Middle frontal gyrus (tissue), 1 donor: ENCODE data around the gene IFNGR1.
"Not testable (repeated sequence)": the region's sequence is repeated elsewhere in the genome, so short reads cannot be mapped to it uniquely, and the experiment has no call there.

ENCODE experiments used
- DNase-seq: peaks from one replicate; pipeline ENCODE4 v3.0.0-alpha.2; 2015; ENCODE audit warnings: low spot score; ENCODE audit errors: extremely low spot score

Gene IFNGR1

GRCh38 chr6:137218917-137219663, at the start of gene IFNGR1:
Gene IFNGR1, minus strand, starts transcription at chr6:137219385. Its CDS starts 58 bp downstream, at chr6:137219327.
- peak; percentile 89 for DNase-seq

DNA sequence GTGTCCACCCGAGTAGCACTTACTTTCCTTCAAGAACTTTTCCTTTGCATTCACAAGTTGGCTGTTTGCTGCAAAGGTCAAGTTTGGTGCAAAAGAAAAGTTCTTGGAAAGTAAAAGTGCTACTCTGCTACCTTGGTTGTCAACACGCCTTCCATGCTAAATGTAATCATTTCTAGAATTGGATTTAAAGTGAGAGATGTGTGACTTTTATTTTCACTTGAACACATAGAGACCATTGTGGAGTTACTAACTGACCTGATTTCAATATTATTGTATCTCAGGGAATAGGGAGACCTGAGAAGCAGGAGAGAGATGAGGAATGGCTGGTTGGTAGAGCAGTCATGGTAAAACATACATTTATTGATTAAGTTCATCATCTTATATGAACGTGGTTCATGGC, 49.7 kb upstream of the IFNGR1 start:
- no peak for DNase-seq

GRCh38 chr6:137266309-137266586, 47.1 kb upstream of the IFNGR1 start:
- no peak for DNase-seq

DNA sequence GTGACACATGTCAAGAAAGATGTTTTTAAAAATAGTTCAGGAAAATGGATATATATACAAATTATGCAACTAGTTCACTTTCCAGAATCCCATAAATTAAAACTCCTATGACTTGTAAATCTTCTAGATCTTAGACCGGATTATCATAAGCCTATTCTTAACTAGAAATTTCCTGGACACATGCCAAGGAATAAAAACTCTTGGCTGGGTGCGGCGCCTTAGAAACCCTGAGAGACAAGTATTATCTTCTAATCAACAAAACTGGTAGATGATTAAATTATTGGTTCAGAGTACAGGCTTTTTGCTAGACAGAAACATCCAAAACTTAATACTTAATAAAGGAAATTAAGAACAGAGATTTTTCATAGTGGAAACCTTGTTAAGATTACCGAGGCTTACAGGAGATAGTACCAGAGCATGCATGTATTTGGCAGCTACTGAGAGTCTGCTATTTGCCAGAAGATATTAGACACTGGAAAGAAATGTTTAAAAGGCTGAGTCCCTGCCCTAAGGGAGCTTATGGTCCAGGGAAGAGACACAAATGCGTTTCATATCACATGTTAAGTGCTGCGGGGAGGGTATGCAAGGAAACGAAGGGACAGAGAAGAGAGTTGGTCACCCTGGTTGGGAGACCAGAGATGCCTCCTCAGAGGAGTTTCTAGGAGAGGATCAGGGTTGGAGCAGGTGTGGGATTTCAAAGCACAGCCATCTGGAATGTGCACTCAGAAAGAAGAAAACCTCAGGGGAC, 46.5 kb upstream of the IFNGR1 start:
- no peak for DNase-seq

DNA sequence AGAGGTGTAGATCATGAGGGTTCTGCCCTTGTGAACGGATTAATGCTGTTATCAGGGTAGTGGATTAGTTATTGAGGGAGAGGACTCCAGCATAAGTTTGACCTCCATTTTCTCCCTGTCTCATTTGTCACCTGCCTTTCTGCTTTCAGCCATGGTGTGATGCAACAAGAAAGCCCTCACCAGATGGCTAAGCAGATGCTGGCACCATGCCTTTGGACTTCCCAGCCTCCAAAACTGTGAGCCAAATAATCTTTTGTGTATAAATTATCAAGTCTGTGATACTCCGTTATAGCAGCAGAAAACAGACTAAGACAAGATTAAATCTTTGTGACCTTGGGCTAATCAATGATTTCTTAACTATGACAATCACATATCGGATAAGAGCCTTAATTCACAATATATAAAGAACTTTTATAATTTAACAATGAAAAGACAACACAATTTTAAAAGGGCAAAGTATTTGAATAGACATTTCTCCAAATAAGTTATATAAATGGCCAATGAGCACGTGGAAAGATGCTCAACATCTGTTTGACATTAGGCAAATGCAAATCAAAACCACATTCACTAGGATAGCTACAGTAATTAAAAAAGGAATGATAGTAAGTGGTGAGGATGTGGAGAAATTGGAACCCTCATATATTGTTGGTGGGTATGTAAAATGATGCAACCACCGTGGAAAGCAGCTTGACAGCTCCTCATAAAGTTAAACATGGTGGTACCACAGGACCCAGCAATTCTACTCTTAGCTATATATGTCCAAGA, 45.3 kb upstream of the IFNGR1 start:
- no peak for DNase-seq

DNA sequence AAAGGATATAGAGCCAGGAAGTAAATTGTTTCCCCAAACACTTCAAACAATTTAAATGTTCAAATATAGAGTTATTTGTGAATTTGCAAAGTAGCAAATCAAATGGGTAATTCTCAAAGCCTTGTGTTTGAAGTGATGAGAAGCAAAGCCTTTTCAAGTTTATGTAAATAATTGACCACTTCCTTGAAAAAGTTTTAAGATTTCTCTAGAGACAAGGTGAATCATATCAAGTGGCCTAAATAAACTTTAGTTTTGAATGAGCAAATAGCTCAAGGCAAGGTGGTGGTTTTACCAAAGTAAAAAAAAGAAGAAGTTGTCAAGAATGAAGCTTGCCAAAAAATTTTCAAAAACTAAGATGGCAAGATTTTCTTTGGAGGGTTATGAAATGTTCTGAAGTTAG, 42.6 kb upstream of the IFNGR1 start:
- no peak for DNase-seq

DNA sequence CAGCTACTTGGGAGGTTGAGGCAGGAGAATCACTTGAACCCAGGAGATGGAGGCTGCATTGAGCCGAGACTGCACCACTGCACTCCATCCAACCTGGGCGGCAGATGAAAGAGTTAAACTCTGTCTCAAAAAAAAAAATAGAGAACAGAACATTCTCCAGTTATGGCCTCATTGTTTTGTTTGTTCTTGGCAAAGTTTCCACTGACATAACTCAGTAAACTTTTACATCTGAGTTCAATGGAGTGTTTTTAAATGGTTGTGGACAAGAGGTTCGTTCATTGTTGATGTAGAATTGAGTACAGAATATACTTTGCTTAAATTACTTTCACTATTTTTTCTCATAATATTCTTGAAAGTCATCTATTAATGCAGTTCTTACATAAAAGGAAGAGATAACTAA, 42.2 kb upstream of the IFNGR1 start:
- no peak for DNase-seq

GRCh38 chr6:137260217-137260616, 41.0 kb upstream of the IFNGR1 start:
- DNase-seq: no peak

DNA sequence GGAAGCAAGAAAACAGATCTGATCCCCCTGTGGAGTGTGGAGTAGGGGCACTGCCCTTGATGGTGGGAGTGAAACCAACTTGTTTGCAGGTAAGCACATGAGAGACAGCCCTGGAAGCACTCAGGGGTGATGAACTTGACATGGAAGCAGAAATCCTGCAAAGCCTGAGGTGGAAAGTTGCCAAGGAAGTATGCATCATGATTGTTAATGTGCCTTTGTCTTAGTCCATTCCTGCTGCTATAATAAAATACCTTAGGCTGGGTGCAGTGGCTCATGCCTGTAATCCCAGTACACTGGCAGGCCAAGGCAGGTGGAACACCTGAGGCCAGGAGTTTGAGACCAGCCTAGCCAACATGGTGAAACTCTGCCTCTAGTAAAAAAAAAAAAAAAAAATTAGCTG, 40.2 kb upstream of the IFNGR1 start:
- DNase-seq: no peak

- no peak for DNase-seq
Measured at GRCh38 chr6:137258170-137258569, 39.0 kb upstream of the IFNGR1 start.

- no peak for DNase-seq
Measured at GRCh38 chr6:137256350-137257103, 37.3 kb upstream of the IFNGR1 start.

GRCh38 chr6:137254966-137255365, 35.8 kb upstream of the IFNGR1 start:
- no peak for DNase-seq

GRCh38 chr6:137254430-137254829, 35.2 kb upstream of the IFNGR1 start:
- not testable (repeated sequence) for DNase-seq

- DNase-seq: no peak
Measured at GRCh38 chr6:137248702-137249101, 29.5 kb upstream of the IFNGR1 start.

DNA sequence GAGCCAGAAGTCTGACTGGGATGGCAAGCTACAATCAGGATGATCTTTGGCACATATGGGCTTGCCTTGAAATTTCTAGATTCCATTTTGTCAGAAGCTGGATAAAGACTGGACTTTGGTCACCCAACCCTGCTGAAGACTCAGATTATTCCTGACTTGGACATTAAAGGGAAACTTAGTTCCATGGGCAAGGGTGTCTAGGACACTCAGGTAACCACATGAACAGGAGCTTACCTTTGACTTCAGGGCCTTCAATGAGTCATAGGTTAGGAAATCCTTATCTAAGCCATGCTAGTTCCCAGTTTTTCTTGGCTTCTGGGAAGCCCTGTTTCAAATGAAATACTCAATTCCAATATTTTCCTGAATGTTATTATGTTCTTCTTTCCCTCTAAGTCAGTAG, 28.5 kb upstream of the IFNGR1 start:
- no peak for DNase-seq

DNA sequence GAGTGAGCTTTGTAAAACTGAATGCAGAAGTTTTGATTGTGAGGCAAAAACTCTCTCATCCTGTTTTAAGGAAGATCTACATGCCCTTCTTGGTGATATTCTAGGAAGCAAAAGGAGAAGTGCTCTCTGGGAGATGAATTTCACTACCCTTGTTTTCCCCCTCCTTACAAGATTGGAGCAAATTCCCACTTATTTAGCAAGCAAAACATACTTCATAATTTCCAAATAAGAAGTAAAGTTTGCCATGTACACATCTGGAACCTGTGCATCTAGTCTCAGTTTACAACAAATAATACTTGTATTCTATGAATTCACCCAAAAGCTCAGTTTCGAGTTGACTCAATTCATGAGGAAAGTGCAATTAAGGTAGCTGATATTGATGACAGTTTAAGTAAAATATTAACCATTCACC, 27.6 kb upstream of the IFNGR1 start:
- no peak for DNase-seq

- DNase-seq: no peak
Measured at GRCh38 chr6:137246164-137246563, 27.0 kb upstream of the IFNGR1 start.

- no peak for DNase-seq
Measured at GRCh38 chr6:137241481-137242038, 22.4 kb upstream of the IFNGR1 start.

- no peak for DNase-seq
Measured at GRCh38 chr6:137240168-137240567, 21.0 kb upstream of the IFNGR1 start.

- no peak for DNase-seq
Measured at GRCh38 chr6:137237413-137238170, 18.4 kb upstream of the IFNGR1 start.
